ENCODE data around the gene VENTX. TPM values are rescaled to one million over a fixed set of nuclear protein-coding genes. Genes with fewer than 3 reads are reported as not detected.
"Not testable (repeated sequence)": the region's sequence is repeated elsewhere in the genome, so short reads cannot be mapped to it uniquely, and the experiment has no call there.

Gene VENTX
- polyA plus RNA-seq, 3 donors: 0.22 to 0.42 (median 0.33) TPM

- DNase-seq (ENCODE audit: extremely low read depth in 1 of 11, low read depth in 9 of 11, low spot score in 4 of 11): no peak
These were observed 24.7 kb upstream of the VENTX start for GRCh38 chr10:133212853-133213494.

DNA sequence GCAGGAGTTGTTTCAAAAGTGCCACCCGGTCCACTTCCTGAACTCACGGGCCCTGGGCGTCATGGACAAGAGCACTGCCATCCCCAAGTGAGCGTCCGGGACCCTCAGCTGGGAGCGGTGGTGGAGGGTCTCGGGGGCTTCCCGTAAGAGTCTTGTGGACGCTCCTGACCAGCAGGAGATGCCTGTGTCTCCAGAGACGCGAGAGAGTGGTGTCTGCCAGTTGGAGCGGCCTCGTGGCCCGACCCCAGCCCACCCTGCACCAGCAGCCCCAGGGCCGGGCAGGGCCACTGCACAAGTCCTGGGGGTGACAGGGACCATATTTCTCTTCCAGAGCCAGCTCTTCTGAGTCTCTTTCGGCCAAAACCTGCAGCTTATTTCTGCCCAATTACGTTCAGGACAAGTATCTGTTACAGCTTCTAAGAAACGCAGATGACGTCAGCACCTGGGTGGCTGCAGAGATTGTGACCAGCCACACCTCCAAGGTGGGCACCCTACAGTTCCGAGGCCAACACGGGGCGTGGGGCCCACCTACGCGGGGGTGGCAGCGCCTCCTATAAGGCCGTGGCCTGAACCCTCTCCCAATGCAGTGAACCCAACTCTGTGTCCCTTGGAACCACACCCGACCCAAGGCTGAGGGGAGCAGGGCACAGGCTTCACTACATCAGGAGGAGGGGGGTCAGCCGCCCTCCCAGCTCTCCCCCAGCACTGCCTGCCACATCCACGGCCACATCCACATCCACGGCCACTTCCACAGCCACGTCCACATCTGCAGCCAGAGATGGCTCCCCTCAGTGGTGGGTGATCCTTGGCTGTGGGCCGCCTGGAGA is 23.8 kb upstream of the VENTX start:
- no peak for DNase-seq (ENCODE audit: extremely low read depth in 1 of 11, low read depth in 9 of 11, low spot score in 4 of 11)

- DNase-seq (ENCODE audit: extremely low read depth in 1 of 11, low read depth in 9 of 11, low spot score in 4 of 11): no peak
These were observed 22.9 kb upstream of the VENTX start for GRCh38 chr10:133214468-133215410.

GRCh38 chr10:133215586-133215985 is 22.1 kb upstream of the VENTX start:
- no peak for DNase-seq (ENCODE audit: extremely low read depth in 1 of 11, low read depth in 9 of 11, low spot score in 4 of 11)

DNA sequence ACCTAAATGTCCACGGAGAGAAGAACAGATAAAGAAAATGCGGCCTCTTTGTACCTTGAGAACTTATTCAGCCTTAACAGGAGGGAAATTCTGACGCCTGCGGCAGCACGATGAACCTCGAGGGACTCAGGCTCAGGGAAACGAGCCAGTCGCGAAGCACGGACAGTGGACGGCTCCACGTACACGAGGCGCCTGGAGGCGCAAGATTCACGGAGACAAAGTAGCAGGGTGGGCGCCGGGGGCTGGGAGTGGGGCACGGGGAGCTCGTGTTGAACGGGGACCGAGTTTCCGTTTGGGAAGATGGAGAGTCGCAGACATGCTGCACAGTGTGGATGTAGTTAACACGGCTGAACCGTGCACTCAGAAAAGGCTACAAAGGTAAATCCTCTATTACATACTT is 20.9 kb upstream of the VENTX start:
- no peak for DNase-seq (ENCODE audit: extremely low read depth in 1 of 11, low read depth in 9 of 11, low spot score in 4 of 11)

GRCh38 chr10:133217800-133218589 is 19.7 kb upstream of the VENTX start:
- no peak for DNase-seq (ENCODE audit: extremely low read depth in 1 of 11, low read depth in 9 of 11, low spot score in 4 of 11)

GRCh38 chr10:133218891-133219290 is 18.8 kb upstream of the VENTX start:
- no peak for DNase-seq (ENCODE audit: extremely low read depth in 1 of 11, low read depth in 9 of 11, low spot score in 4 of 11)

- DNase-seq (ENCODE audit: extremely low read depth in 1 of 11, low read depth in 9 of 11, low spot score in 4 of 11): peak in 5 of 11 donors; percentile 15 to 52 (median 40)
These were observed 17.9 kb upstream of the VENTX start for GRCh38 chr10:133219782-133220181.

- no peak for DNase-seq (ENCODE audit: extremely low read depth in 1 of 11, low read depth in 9 of 11, low spot score in 4 of 11)
These were observed 16.3 kb upstream of the VENTX start for GRCh38 chr10:133221331-133221730.

GRCh38 chr10:133221756-133222155 is 15.9 kb upstream of the VENTX start:
- DNase-seq (ENCODE audit: extremely low read depth in 1 of 11, low read depth in 9 of 11, low spot score in 4 of 11): not testable (repeated sequence)

DNA sequence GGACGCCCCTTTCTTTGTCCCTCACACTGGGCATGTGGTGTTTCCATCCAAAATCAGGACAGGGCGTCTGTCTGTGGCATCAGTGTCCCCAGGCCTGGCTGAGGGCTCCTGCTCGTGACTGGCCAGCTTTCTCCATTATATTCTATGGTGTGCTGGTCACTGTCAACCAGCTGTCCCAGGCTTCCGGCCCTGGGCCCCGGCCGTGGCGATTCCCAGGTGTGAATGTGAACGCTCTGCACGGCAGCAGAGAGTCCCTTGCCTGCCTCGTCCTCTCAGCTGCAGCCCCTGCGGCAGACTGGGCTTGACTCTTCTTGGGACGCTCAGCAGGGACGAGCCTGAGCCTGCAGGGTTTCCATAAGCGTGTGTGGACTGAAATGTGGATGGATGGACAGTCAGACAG is 13.6 kb upstream of the VENTX start:
- DNase-seq (ENCODE audit: extremely low read depth in 1 of 11, low read depth in 9 of 11, low spot score in 4 of 11): no peak

DNA sequence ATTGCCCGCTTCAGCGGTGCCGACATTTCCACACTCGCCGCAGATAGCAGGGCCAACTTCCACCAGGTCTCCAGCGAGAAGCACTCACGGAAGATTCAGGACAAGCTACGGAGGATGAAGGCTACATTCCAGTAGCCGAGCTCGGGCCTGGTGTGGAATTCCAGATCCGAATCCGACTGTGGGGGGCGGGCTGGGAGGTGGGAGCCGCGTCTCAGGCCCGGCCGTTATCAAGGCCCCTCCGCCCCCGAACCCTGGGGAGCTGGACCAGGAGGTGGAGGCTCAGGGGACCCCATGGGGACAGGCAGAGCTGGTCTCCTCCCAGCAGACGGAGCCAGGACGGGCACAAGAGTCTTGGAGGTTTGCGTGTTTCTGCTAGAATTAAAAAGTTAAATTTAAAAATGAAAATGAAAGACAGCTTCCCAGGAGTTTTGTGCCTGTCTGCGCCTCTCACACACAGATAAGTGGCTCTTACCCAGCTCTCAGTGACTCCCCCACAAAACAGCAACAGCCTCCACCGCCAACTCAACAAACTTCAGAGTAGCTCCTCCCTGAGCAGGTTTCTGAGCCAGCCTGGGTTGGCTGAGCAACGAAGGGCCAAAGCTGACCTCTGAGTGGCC is 12.8 kb upstream of the VENTX start:
- DNase-seq (ENCODE audit: extremely low read depth in 1 of 11, low read depth in 9 of 11, low spot score in 4 of 11): peak in 7 of 11 donors; percentile 48 to 72 (median 54)

DNA sequence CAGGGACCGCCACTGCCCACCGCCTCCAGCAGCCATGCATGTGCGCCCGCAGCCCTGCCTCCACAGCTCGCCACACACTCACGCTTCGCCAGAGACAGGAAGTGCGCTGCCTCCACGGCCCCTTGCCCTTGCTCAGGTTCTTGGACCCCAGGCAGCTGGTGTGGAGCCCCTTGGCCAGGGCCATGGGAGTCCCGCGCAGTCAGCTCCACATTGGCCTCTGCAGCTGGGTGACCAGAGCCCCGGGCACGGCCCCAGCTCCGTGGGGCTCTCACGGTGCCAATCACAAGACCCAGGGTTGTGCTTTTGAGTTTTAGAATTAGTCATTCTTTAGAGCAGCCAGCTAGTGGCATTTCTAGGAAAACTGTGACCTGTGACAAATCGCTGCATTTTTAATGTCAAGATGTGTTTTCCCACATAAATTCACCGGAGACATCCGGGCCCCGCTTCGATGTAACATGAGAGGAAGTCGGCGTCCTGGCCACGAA is 11.9 kb upstream of the VENTX start:
- DNase-seq (ENCODE audit: extremely low read depth in 1 of 11, low read depth in 9 of 11, low spot score in 4 of 11): no peak

- DNase-seq (ENCODE audit: extremely low read depth in 1 of 11, low read depth in 9 of 11, low spot score in 4 of 11): no peak
These were observed 11.3 kb upstream of the VENTX start for GRCh38 chr10:133226251-133226808.

DNA sequence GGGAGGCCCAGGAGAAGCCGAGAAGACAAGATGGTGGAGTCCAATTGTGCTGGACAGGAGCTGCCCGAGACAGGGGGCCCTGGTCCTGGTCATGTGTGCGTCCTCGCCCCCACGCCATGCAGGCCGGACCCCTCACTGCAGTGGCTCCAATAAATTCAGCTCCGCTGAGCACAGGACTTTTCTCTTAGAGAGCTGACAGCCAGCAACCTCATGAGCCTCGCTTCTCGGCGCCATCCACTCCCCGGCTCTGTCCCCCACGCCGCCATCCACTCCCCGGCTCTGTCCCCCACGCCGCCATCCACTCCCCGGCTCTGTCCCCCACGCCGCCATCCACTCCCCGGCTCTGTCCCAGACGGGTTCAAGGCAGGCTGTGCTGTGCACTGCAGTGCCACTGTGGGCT is 10.4 kb upstream of the VENTX start:
- DNase-seq (ENCODE audit: extremely low read depth in 1 of 11, low read depth in 9 of 11, low spot score in 4 of 11): no peak

DNA sequence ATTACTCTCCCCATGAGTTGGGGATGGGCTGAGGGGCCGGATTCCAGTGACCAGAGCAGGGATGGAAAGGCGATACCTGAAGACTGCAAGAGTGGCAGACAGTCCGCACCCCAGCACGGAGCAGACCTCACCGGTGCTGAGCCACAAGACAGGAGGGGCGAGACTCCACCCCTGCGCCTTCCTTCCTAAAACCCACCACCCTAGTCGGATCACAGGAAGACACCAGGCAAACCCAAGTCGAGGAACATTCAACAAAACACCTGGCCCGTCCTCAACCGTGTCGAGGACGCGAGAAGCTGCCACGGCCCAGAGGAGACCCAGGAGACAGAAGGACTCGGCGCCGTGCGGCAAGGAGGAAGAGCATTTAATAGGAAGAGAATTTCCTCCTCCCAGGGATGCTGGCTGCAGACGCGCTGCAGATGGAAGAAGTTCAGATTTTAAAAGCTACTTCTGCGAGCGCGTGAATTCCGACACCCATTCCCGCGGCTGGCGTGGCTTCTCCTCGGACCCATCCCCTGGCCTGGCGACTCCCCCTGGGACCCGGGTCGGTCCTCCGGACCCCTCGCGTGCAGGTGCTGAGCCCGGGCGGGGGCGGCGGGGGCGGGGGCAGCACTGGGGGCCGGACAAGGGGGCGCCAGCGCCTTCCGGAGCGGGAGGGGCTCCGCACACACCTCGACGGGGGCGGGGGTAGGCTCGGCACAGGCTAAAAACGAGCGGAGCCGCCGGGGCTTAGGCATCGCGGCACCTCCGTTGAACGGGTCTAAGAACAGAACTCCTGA is 8.2 kb upstream of the VENTX start:
- DNase-seq (ENCODE audit: extremely low read depth in 1 of 11, low read depth in 9 of 11, low spot score in 4 of 11): no peak

DNA sequence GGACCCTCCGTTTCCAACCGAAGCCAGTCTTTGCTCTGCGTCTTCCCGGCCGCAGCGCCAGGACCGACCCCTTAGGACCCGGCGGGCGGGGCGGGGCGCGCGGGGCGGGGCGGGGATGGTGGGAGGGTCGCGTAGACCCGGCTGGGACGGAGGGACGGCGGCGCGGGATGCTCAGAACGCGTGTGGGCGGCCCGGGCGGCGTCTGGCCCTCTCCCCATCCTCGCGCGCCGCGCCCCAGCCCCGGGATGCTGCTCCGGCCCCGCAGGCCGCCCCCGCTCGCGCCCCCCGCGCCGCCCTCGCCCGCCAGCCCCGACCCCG is 7.7 kb upstream of the VENTX start, which contains the start of gene UTF1:
Gene UTF1, plus strand, starts transcription at position 174 of the 318 bp plus-strand sequence. Its CDS starts 72 bp downstream, at position 246.
- DNase-seq (ENCODE audit: extremely low read depth in 1 of 11, low read depth in 9 of 11, low spot score in 4 of 11): no peak

All from renal cortex interstitium (tissue), 11 donors.